ENCODE measurements around the gene PRR29. TPM values are rescaled to one million over a fixed set of nuclear protein-coding genes. Genes with fewer than 3 reads are reported as not detected.

The PRR29 gene
- polyA plus RNA-seq, 1 donor from 2014 or later = 2.8 TPM

DNA sequence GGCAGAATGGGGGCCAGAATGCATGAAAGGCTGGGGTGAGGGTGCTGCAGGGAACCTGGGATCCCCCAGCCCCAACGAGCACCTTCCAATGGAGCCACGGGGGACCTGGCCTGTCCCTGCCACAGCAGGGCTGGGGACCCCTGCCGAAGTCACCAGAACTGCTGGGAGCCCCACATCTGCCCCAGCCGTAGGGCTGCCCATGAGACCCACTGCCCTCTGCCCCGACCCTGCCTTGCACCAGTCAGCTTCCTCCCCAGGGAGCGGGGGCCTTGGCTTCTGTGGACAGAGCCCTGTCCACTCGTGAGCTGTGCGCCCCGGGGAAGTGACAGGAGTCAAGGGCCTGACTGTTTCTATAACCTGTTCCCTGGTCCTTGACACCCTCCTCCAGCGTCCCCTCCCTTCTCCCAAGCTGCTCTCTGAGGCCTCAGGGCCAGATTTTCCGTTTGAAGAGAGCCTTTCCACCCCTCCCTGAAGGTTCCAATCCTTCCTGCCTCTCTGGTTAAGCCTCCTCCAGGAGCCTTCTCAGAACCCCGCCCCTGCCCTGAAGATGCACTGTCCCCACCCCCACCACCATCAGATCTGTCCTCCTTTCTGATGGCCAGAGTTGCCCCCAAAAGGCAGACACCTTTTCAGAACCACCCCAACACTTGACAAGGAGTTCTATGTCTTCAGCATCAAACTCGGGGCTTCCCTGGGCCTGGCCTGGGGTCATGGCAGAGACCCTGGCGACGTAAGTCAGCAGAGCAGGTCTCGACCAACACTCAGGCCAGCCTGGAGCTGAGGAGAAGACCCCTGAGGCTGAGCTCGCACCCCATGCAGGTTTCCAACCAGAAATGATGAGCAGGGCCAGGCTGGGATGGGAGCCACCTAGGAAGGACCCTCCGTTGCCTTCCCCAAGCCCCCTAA is 10.7 kb upstream of the PRR29 start:
- Histone ChIP-seq H4K20me1 (ENCODE audit: insufficient read depth) (no peaks in the 10 kb centered on the region), H3K79me2 (replicated peaks; ENCODE audit: insufficient read depth, low read length) (no peaks in the 10 kb centered on the region), H3K4me3 (ENCODE audit: low read length) (no peak overlapping the region), H3K4me2 (ENCODE audit: low read length) (no peak overlapping the region), H3F3A (ENCODE audit: insufficient read depth, low read length, poor library complexity, severe bottlenecking) (no peaks in the 10 kb centered on the region), H3K27ac (ENCODE audit: low read length) (no peak overlapping the region), H3K9ac (ENCODE audit: low read length) (no peak overlapping the region), H3K36me3 (ENCODE audit: insufficient read depth, low read length) (no peaks in the 10 kb centered on the region), H3K9me3 (ENCODE audit: low read length) (no peaks in the 10 kb centered on the region), H2AFZ (ENCODE audit: low read depth, low read length) (no peak overlapping the region), H3K27me3 (ENCODE audit: insufficient read depth, low read depth, low read length) (no peaks in the 10 kb centered on the region), H3K9me2 (ENCODE audit: insufficient read depth, low read length) (no peaks in the 10 kb centered on the region)
- TF ChIP-seq RAD21 (conservative IDR thresholded peaks at IDR 0.05) = no peak
- TF ChIP-seq, protein P1, sequence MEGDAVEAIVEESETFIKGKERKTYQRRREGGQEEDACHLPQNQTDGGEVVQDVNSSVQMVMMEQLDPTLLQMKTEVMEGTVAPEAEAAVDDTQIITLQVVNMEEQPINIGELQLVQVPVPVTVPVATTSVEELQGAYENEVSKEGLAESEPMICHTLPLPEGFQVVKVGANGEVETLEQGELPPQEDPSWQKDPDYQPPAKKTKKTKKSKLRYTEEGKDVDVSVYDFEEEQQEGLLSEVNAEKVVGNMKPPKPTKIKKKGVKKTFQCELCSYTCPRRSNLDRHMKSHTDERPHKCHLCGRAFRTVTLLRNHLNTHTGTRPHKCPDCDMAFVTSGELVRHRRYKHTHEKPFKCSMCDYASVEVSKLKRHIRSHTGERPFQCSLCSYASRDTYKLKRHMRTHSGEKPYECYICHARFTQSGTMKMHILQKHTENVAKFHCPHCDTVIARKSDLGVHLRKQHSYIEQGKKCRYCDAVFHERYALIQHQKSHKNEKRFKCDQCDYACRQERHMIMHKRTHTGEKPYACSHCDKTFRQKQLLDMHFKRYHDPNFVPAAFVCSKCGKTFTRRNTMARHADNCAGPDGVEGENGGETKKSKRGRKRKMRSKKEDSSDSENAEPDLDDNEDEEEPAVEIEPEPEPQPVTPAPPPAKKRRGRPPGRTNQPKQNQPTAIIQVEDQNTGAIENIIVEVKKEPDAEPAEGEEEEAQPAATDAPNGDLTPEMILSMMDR (IDR thresholded peaks at IDR 0.05; ENCODE audit: poor library complexity, severe bottlenecking) = no peak
- TF ChIP-seq, protein P2, sequence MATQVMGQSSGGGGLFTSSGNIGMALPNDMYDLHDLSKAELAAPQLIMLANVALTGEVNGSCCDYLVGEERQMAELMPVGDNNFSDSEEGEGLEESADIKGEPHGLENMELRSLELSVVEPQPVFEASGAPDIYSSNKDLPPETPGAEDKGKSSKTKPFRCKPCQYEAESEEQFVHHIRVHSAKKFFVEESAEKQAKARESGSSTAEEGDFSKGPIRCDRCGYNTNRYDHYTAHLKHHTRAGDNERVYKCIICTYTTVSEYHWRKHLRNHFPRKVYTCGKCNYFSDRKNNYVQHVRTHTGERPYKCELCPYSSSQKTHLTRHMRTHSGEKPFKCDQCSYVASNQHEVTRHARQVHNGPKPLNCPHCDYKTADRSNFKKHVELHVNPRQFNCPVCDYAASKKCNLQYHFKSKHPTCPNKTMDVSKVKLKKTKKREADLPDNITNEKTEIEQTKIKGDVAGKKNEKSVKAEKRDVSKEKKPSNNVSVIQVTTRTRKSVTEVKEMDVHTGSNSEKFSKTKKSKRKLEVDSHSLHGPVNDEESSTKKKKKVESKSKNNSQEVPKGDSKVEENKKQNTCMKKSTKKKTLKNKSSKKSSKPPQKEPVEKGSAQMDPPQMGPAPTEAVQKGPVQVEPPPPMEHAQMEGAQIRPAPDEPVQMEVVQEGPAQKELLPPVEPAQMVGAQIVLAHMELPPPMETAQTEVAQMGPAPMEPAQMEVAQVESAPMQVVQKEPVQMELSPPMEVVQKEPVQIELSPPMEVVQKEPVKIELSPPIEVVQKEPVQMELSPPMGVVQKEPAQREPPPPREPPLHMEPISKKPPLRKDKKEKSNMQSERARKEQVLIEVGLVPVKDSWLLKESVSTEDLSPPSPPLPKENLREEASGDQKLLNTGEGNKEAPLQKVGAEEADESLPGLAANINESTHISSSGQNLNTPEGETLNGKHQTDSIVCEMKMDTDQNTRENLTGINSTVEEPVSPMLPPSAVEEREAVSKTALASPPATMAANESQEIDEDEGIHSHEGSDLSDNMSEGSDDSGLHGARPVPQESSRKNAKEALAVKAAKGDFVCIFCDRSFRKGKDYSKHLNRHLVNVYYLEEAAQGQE (IDR thresholded peaks at IDR 0.05; ENCODE audit: borderline replicate concordance) = no peak
- TF ChIP-seq MXI1 (conservative IDR thresholded peaks at IDR 0.05; ENCODE audit: poor library complexity, severe bottlenecking) = no peak
- no peak for TF ChIP-seq EZH2 (IDR thresholded peaks at IDR 0.05; ENCODE audit: borderline replicate concordance, insufficient read depth, low read length, poor library complexity, severe bottlenecking)
- no peak for TF ChIP-seq POLR2AphosphoS5 (IDR thresholded peaks at IDR 0.05)
- no peak for TF ChIP-seq EP300 (conservative IDR thresholded peaks at IDR 0.05; ENCODE audit: poor library complexity, severe bottlenecking)
- TF ChIP-seq TAF1 (IDR thresholded peaks at IDR 0.05; ENCODE audit: low read depth) = no peak
- no peak for TF ChIP-seq SMC3 (conservative IDR thresholded peaks at IDR 0.05; ENCODE audit: poor library complexity)

DNA sequence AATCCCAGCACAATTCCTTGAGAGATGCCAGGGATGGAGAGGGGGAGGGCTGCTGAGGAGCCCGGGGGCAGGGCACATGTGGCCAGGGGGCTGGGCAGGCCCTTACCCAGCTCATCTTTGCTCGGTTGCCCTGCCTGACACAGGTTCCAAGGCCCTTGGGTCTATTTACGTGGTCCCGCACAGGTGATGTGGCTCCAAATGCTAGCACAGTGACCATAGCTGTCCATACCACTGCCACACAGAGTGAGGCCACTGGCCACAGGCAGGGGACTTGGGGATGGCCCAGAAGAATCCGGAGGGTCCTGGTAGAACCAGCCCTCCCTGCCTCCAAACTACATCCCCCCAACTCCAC is 10.0 kb upstream of the PRR29 start:
- Histone ChIP-seq H3K9ac (ENCODE audit: low read length) (no peak overlapping the region), H3K4me2 (ENCODE audit: low read length) (no peak overlapping the region), H3K9me3 (ENCODE audit: low read length) (no peaks in the 10 kb centered on the region), H3K27ac (ENCODE audit: low read length) (no peak overlapping the region), H4K20me1 (ENCODE audit: insufficient read depth) (no peaks in the 10 kb centered on the region), H3K27me3 (ENCODE audit: insufficient read depth, low read depth, low read length) (no peaks in the 10 kb centered on the region), H3K36me3 (ENCODE audit: insufficient read depth, low read length) (no peaks in the 10 kb centered on the region), H2AFZ (ENCODE audit: low read depth, low read length) (no peak overlapping the region), H3K79me2 (replicated peaks; ENCODE audit: insufficient read depth, low read length) (no peaks in the 10 kb centered on the region), H3K4me3 (ENCODE audit: low read length) (no peak overlapping the region), H3K9me2 (ENCODE audit: insufficient read depth, low read length) (no peaks in the 10 kb centered on the region), H3F3A (ENCODE audit: insufficient read depth, low read length, poor library complexity, severe bottlenecking) (no peaks in the 10 kb centered on the region)
- TF ChIP-seq SMC3 (conservative IDR thresholded peaks at IDR 0.05; ENCODE audit: poor library complexity) (no peak), TAF1 (IDR thresholded peaks at IDR 0.05; ENCODE audit: low read depth) (no peak), RAD21 (conservative IDR thresholded peaks at IDR 0.05) (no peak)
- TF ChIP-seq, protein P1 (IDR thresholded peaks at IDR 0.05; ENCODE audit: poor library complexity, severe bottlenecking) = no peak
- TF ChIP-seq, protein P2 (IDR thresholded peaks at IDR 0.05; ENCODE audit: borderline replicate concordance) = no peak
